GM21515 (cell line): Measurements from ENCODE around the gene CCDC182.

Experiments
- ATAC-seq: cut with Tn5 transposase; IDR thresholded peaks from one replicate; pipeline ENCODE4 v1.9.1; 2021; ENCODE audit not compliant: unreplicated experiment

CCDC182 gene

GRCh38 chr17:57730026-57730701 is 14.9 kb downstream of the CCDC182 start:
- ATAC-seq = no peak

DNA sequence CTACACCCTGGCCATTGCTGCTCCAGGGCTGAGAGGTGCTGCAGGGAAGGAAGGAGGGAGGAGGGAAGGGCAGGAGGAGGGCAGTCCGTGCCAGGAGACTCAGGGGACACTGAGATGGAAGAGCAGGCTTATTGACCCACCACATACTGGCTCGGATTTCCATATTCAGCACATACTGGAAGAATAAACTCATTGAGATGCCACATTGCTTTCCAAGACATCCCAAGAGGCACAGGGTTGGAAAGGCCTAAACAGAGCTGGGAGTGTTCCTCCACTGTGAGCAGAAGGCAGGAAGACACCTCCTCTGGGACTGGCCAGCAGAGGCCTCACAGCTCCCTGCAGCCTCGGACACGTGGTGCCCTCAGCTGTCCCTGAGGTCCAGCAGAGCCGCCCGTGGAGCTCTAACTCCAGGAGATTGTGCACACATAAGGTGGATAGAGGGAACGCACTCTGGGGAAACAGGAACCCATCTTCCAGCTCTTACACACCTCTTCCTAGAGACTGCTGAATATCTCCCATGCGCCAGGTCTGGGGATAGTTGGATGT is 17.4 kb downstream of the CCDC182 start:
- ATAC-seq = no peak

GRCh38 chr17:57726838-57727237 is 18.3 kb downstream of the CCDC182 start:
- ATAC-seq = no peak

DNA sequence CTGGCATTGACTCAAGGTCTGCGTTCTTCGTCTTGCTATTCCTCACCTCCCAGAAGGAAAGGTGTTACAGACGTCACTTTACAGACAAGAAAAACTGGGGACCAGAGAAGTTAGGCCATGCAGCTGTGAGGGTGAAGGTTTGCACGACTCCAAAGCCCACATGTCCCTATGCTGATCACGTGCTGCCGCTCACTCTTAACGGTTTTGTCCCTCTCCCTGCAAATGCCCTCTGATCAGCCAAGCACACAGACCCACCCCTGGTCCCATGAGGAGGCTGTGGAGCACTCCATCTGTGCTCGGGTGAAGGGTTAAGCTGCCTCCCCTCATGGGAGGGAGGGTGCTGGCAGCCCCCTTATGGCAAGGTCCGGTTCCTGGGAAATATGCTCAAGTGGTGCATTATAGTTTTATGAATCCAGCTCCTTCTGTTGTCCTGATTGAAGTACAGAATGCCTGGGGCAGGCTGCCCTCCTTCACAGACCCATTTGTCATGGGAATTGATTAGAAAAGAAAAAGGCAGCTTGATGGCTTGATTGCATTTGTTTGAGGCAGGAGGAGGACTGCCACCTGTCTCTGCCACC is 18.8 kb downstream of the CCDC182 start:
- no peak for ATAC-seq

DNA sequence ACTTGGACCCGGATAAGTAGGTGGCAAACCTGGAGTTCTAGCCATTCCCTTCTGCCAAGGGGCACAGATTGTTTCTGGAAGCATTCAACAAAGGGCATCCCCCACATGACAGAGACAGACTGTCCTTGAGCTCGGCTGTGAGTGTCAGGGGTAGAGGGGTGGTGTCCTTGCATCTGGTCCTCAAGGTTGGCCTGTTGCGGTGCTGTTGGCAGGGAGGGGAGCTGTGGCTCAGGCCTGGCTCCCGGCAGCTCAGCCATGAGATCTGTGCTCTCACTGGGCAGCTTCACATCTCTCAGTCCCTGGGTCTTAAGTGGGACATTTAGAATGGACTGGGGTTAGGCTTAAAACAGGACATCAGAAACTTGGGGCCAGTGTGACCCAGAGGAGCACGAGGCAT is 20.4 kb downstream of the CCDC182 start:
- ATAC-seq = no peak

GRCh38 chr17:57724026-57724728 is 20.9 kb downstream of the CCDC182 start:
- peak; percentile 67 for ATAC-seq

GRCh38 chr17:57723427-57724025 is 21.6 kb downstream of the CCDC182 start:
- no peak for ATAC-seq

- no peak for ATAC-seq
These were observed 22.4 kb downstream of the CCDC182 start for GRCh38 chr17:57722704-57723043.

- no peak for ATAC-seq
These were observed 23.0 kb downstream of the CCDC182 start for GRCh38 chr17:57721967-57722703.

DNA sequence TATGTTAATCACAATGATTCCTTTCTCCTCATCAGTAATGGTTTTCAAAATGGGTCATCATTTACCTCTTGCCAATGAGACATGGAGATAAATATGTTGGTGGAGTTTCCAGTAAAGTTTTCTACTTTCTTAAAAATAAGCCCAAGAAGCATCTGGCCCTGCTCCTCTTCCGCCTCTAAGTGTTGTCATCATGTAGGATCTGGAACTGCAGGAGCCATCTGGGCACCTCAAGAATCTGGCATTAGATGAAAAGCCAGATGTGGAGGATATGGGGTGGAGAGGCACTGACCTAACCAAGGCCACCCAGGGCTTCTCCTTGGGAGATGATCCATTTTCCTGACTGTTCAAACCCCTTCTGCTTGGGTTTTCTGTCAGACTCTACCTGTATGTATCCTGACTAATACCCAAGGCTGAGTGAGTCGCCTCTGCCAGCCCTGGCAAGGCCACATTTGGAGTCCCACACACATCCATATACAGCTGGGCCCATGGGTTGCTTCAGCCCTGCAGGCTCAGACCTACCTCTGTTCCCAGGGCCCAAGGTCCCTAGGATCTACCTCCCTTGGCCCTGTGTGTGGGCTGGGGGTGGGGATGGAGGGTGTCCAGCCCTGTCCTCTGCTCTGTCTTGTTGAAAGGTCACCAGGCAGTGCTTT is 24.6 kb downstream of the CCDC182 start:
- ATAC-seq = no peak

DNA sequence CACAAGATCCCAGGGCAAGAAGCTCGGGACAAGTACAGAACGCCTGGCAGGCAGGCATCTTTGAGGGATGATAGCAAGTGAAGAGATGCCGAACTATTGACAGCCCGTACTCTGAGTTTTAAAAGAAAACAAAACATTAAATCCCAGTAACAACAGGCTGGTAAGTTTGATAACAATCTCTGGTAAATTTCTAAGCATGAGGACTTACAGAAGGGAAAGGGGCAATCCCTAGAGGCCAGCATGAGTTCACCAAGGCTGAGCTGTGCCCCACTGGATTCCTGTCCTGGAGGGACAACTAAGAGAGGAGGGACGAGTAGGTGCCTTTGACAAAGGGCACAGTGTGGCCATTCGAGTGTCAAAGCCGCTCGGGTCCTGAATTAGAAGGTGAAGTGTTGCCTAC is 26.2 kb downstream of the CCDC182 start:
- ATAC-seq = no peak

- no peak for ATAC-seq
These were observed 29.1 kb downstream of the CCDC182 start for GRCh38 chr17:57715981-57716380.

GRCh38 chr17:57714665-57715180 is 30.4 kb downstream of the CCDC182 start:
- no peak for ATAC-seq

- no peak for ATAC-seq
These were observed 32.0 kb downstream of the CCDC182 start for GRCh38 chr17:57713140-57713539.

- no peak for ATAC-seq
These were observed 36.7 kb downstream of the CCDC182 start for GRCh38 chr17:57708410-57708809.

- no peak for ATAC-seq
These were observed 37.2 kb downstream of the CCDC182 start for GRCh38 chr17:57707892-57708291.

DNA sequence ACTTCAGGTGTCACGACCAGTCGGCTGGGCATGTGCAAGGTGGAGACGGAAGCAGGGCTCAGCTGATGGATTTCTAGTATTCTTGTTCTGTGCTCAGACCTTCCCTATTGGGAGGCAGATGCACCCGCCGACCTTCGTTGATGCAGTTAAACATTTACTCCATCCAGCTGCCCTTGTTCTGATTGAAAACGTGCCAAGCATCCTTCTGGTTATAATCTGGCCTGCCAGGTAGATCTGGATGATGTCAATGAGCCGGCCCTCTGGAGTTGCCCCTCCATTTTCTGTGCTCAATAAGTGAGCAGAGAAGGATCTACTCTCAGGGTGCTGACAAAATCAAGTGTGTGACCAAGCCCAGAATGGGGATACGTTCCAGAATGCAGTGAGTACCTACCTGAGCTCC is 38.3 kb downstream of the CCDC182 start:
- ATAC-seq = no peak

GRCh38 chr17:57705921-57706695 is 39.0 kb downstream of the CCDC182 start:
- ATAC-seq = no peak

- no peak for ATAC-seq
These were observed 40.7 kb downstream of the CCDC182 start for GRCh38 chr17:57704448-57704847.

DNA sequence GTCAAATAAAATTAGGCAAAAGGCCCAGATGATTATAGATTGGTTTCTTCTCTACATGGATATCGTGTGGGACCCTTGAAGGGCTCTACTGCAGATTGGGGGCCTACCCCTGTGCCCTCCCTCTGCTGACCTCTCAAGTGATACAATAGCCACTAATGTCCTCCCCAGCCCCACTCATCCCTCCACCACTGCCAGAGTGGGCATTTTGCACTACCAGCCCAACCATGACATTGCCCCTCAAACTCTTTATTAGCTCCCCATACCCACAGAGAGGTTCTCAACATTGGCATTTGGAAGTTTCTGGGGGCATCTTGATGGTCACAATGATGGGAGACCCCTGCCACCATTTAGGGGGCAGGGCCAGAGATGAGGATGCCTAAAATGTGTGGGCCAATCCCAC is 41.8 kb downstream of the CCDC182 start:
- ATAC-seq = no peak
